Naive thymus-derived CD8-positive, alpha-beta T cell (primary cell): Measurements from ENCODE around the gene CFAP20DC. TPM values are rescaled to one million over a fixed set of nuclear protein-coding genes. Genes with fewer than 3 reads are reported as not detected.

Experiments
- ATAC-seq, 2 donors: fragments of 150-1000 bp; cut with Tn5 transposase in 1 of 2; sonication (Bioruptor Pico), chemical (Tn5 transposase) in 1 of 2; 1 replicate in 1 of 2; 2 replicates in 1 of 2; pipeline ENCODE4 v1.10.0; 2021; ENCODE audit warnings: mild to moderate bottlenecking in 2 of 2, moderate library complexity in 2 of 2
- POLR2A ChIA-PET: fragments of 350-600 bp; sonication (Branson Sonifier 250); formaldehyde crosslinking; loops from one replicate; lab custom pipeline; 2021; ENCODE audit warnings: antibody characterized with exemption; lab: Charles Lee
- DNase-seq, 10 donors: peaks; one replicate each; pipeline versions ENCODE4 v3.0.0 to v3.0.0-alpha.2; 2020 to 2022
- H3K27ac Mint-ChIP-seq, 10 donors: one replicate each; pipeline ENCODE4 v1.8.0; 2020 to 2022; ENCODE audit warnings: mild to moderate bottlenecking in 10 of 10, mixed read lengths in 10 of 10, moderate library complexity in 4 of 10, inconsistent platforms in 1 of 10
- H3K27me3 Mint-ChIP-seq, 5 donors: one replicate each; pipeline ENCODE4 v1.8.0; 2021 to 2022; ENCODE audit warnings: mixed read lengths in 5 of 5
- H3K36me3 Mint-ChIP-seq, 3 donors: one replicate each; pipeline ENCODE4 v1.8.0; 2020 to 2022; ENCODE audit warnings: mixed read lengths in 3 of 3, mild to moderate bottlenecking in 2 of 3, inconsistent platforms in 1 of 3
- H3K4me1 Mint-ChIP-seq, 4 donors: one replicate each; pipeline ENCODE4 v1.8.0; 2021 to 2022; ENCODE audit warnings: mixed read lengths in 4 of 4
- H3K4me3 Mint-ChIP-seq, 10 donors: one replicate each; pipeline ENCODE4 v1.8.0; 2020 to 2022; ENCODE audit warnings: mild to moderate bottlenecking in 10 of 10, mixed read lengths in 10 of 10, moderate library complexity in 6 of 10, inconsistent platforms in 1 of 10
- H3K9me3 Mint-ChIP-seq, 9 donors: one replicate each; pipeline ENCODE4 v1.8.0; 2020 to 2022; ENCODE audit warnings: mixed read lengths in 9 of 9, mild to moderate bottlenecking in 3 of 9, inconsistent platforms in 1 of 9, moderate library complexity in 1 of 9
- polyA plus RNA-seq, 3 donors: library from polyadenylated mRNA; unstranded; fragments of 300-500 nt; fragmentation: Illumina TruSeq; gene quantifications; one replicate each; pipeline ENCODE4 v1.2.3, GENCODE V29; 2021
- total RNA-seq, 8 experiments: library from RNA in 2 of 8; stranded (reverse) in 2 of 8; gene quantifications; one replicate each; pipeline ENCODE4 v1.2.3 and lab custom pipeline; 2021 to 2026

CFAP20DC gene
- total and polyA plus RNA-seq, 5 experiments from 2014 or later, result 0.13 to 0.27 (median 0.19) TPM; not detected in 1

GRCh38 chr3:58772462-58772861, 277.4 kb downstream of the CFAP20DC start:
- DNase-seq (no peak), ATAC-seq (no peak)
- POLR2A ChIA-PET, result no interaction called here
- Mint-ChIP-seq H3K27me3 (peaks cover 3 to 35% (median 15%) of the 10 kb centered on the region in 5 donors), H3K4me3 (no peak overlapping the region), H3K4me1 (no peaks in the 10 kb centered on the region), H3K27ac (no peak overlapping the region), H3K36me3 (peaks cover 0 to 7% (median 0%) of the 10 kb centered on the region in 3 donors), H3K9me3 (peaks cover 3 to 24% (median 10%) of the 10 kb centered on the region in 9 donors)

GRCh38 chr3:58769065-58769464, 280.8 kb downstream of the CFAP20DC start:
- ATAC-seq, result no peak
- H3K9me3 Mint-ChIP-seq, result peaks cover 2 to 24% (median 4%) of the 10 kb centered on the region in 9 donors
- no peak overlapping the region for H3K4me3 Mint-ChIP-seq
- peaks cover 0 to 7% (median 0%) of the 10 kb centered on the region in 3 donors for H3K36me3 Mint-ChIP-seq
- H3K27ac Mint-ChIP-seq, result no peak overlapping the region
- H3K27me3 Mint-ChIP-seq, result peaks cover 3 to 37% (median 15%) of the 10 kb centered on the region in 5 donors
- POLR2A ChIA-PET, result no interaction called here
- no peaks in the 10 kb centered on the region for H3K4me1 Mint-ChIP-seq
- no peak for DNase-seq

GRCh38 chr3:58766587-58767282, 283.1 kb downstream of the CFAP20DC start:
- ATAC-seq (no peak), DNase-seq (no peak)
- Mint-ChIP-seq H3K27me3 (peaks cover 3 to 37% (median 14%) of the 10 kb centered on the region in 5 donors), H3K4me1 (no peaks in the 10 kb centered on the region), H3K9me3 (peaks cover 2 to 27% (median 6%) of the 10 kb centered on the region in 9 donors), H3K36me3 (peaks cover 0 to 7% (median 0%) of the 10 kb centered on the region in 3 donors), H3K27ac (no peak overlapping the region), H3K4me3 (no peak overlapping the region)
- POLR2A ChIA-PET, result no interaction called here

GRCh38 chr3:58755150-58755549, 294.7 kb downstream of the CFAP20DC start:
- Mint-ChIP-seq H3K27ac (no peak overlapping the region), H3K4me1 (no peaks in the 10 kb centered on the region), H3K9me3 (peaks cover 0 to 4% (median 0%) of the 10 kb centered on the region in 9 donors), H3K36me3 (no peaks in the 10 kb centered on the region), H3K27me3 (peaks cover 0 to 9% (median 0%) of the 10 kb centered on the region in 5 donors), H3K4me3 (no peak overlapping the region)
- POLR2A ChIA-PET, result no interaction called here
- ATAC-seq (no peak), DNase-seq (no peak)

- H3K27me3 Mint-ChIP-seq, result peaks cover 0 to 9% (median under 1%) of the 10 kb centered on the region in 5 donors
- ATAC-seq, result no peak
- H3K27ac Mint-ChIP-seq, result no peak overlapping the region
- H3K4me3 Mint-ChIP-seq, result no peak overlapping the region
- H3K4me1 Mint-ChIP-seq, result no peaks in the 10 kb centered on the region
- POLR2A ChIA-PET, result no interaction called here
- DNase-seq, result no peak
- no peaks in the 10 kb centered on the region for H3K36me3 Mint-ChIP-seq
- H3K9me3 Mint-ChIP-seq, result no peaks in the 10 kb centered on the region
Measured at GRCh38 chr3:58754074-58754473, 295.8 kb downstream of the CFAP20DC start.

GRCh38 chr3:58751882-58752567, 297.8 kb downstream of the CFAP20DC start:
- POLR2A ChIA-PET, result no interaction called here
- ATAC-seq (no peak), DNase-seq (no peak)
- Mint-ChIP-seq H3K4me3 (no peak overlapping the region), H3K27me3 (peaks cover 0 to 9% (median 4%) of the 10 kb centered on the region in 5 donors), H3K4me1 (no peaks in the 10 kb centered on the region), H3K36me3 (no peaks in the 10 kb centered on the region), H3K9me3 (no peaks in the 10 kb centered on the region), H3K27ac (no peak overlapping the region)

GRCh38 chr3:58751235-58751634, 298.6 kb downstream of the CFAP20DC start:
- Mint-ChIP-seq H3K36me3 (no peaks in the 10 kb centered on the region), H3K4me3 (no peak overlapping the region), H3K27me3 (peaks cover 0 to 9% (median 4%) of the 10 kb centered on the region in 5 donors), H3K9me3 (no peaks in the 10 kb centered on the region), H3K4me1 (no peaks in the 10 kb centered on the region), H3K27ac (no peak overlapping the region)
- no peak for ATAC-seq
- POLR2A ChIA-PET, result no interaction called here
- no peak for DNase-seq

- POLR2A ChIA-PET, result no interaction called here
- Mint-ChIP-seq H3K36me3 (no peaks in the 10 kb centered on the region), H3K9me3 (no peaks in the 10 kb centered on the region), H3K4me3 (no peak overlapping the region), H3K27me3 (peaks cover 0 to 9% (median 4%) of the 10 kb centered on the region in 5 donors), H3K4me1 (no peaks in the 10 kb centered on the region), H3K27ac (no peak overlapping the region)
- ATAC-seq (no peak), DNase-seq (no peak)
Measured at GRCh38 chr3:58749948-58750347, 299.9 kb downstream of the CFAP20DC start.

- no peak overlapping the region for H3K27ac Mint-ChIP-seq
- H3K9me3 Mint-ChIP-seq, result no peaks in the 10 kb centered on the region
- POLR2A ChIA-PET, result no interaction called here
Measured at GRCh38 chr3:58748024-58748423, 301.8 kb downstream of the CFAP20DC start.

GRCh38 chr3:58746758-58747157, 303.1 kb downstream of the CFAP20DC start:
- Mint-ChIP-seq H3K4me3 (no peak overlapping the region), H3K27me3 (peaks cover 0 to 7% (median 1%) of the 10 kb centered on the region in 5 donors), H3K9me3 (no peaks in the 10 kb centered on the region), H3K4me1 (no peaks in the 10 kb centered on the region), H3K36me3 (no peaks in the 10 kb centered on the region), H3K27ac (no peak overlapping the region)
- no peak for DNase-seq
- no peak for ATAC-seq
- POLR2A ChIA-PET, result no interaction called here

More at GRCh38 chr3:58748024-58748423, 301.8 kb downstream of the CFAP20DC start:
- Mint-ChIP-seq H3K4me3 (no peak overlapping the region), H3K36me3 (no peaks in the 10 kb centered on the region), H3K4me1 (no peaks in the 10 kb centered on the region), H3K27me3 (peaks cover 0 to 6% (median 4%) of the 10 kb centered on the region in 5 donors)
- ATAC-seq (no peak), DNase-seq (no peak)

GRCh38 chr3:58743296-58743695, 306.5 kb downstream of the CFAP20DC start:
- peaks cover 0 to 2% (median 0%) of the 10 kb centered on the region in 9 donors for H3K9me3 Mint-ChIP-seq
- no peak for DNase-seq
- H3K36me3 Mint-ChIP-seq, result no peaks in the 10 kb centered on the region
- POLR2A ChIA-PET, result no interaction called here
- H3K27me3 Mint-ChIP-seq, result peaks cover 0 to 10% (median 6%) of the 10 kb centered on the region in 5 donors
- no peak overlapping the region for H3K4me3 Mint-ChIP-seq
- no peak for ATAC-seq
- H3K27ac Mint-ChIP-seq, result no peak overlapping the region
- H3K4me1 Mint-ChIP-seq, result no peaks in the 10 kb centered on the region

- H3K4me1 Mint-ChIP-seq, result no peaks in the 10 kb centered on the region
- no peak overlapping the region for H3K4me3 Mint-ChIP-seq
Measured at GRCh38 chr3:58742239-58742638, 307.6 kb downstream of the CFAP20DC start.

GRCh38 chr3:58737644-58738043, 312.2 kb downstream of the CFAP20DC start:
- H3K4me3 Mint-ChIP-seq, result no peak overlapping the region
- H3K9me3 Mint-ChIP-seq, result peaks cover 0 to 4% (median 0%) of the 10 kb centered on the region in 9 donors
- ATAC-seq (no peak), DNase-seq (no peak)
- peaks cover 0 to 11% (median 5%) of the 10 kb centered on the region in 5 donors for H3K27me3 Mint-ChIP-seq
- H3K4me1 Mint-ChIP-seq, result no peaks in the 10 kb centered on the region
- H3K27ac Mint-ChIP-seq, result no peak overlapping the region
- POLR2A ChIA-PET, result no interaction called here
- no peaks in the 10 kb centered on the region for H3K36me3 Mint-ChIP-seq

More at GRCh38 chr3:58742239-58742638, 307.6 kb downstream of the CFAP20DC start:
- H3K9me3 Mint-ChIP-seq, result peaks cover 0 to 2% (median 0%) of the 10 kb centered on the region in 9 donors
- DNase-seq, result no peak
- POLR2A ChIA-PET, result no interaction called here
- no peaks in the 10 kb centered on the region for H3K36me3 Mint-ChIP-seq
- peaks cover 0 to 11% (median 5%) of the 10 kb centered on the region in 5 donors for H3K27me3 Mint-ChIP-seq
- no peak for ATAC-seq
- no peak overlapping the region for H3K27ac Mint-ChIP-seq
